ENCODE results near the gene CEP72.
A peak's percentile ranks its signal among the peaks of the same experiment; 100 is the strongest.
"Not testable (repeated sequence)": the region's sequence is repeated elsewhere in the genome, so short reads cannot be mapped to it uniquely, and the experiment has no call there.

Gene CEP72

DNA sequence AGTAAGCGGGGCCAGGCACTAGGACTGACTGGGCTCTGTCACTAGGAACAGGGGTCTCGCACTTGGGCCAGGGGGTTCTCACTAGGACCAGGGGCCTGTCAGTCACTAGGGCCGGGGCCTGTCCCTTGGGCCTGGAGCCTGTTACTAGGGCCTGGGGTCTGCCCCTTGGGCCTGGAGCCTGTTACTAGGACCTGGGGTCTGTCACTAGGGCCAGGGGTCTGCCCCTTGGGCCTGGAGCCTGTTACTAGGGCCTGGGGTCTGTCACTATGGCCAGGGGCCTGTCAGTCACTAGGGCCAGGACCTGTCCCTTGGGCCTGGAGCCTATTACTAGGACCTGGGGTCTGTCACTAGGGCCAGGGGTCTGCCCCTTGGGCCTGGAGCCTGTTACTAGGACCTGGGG is 70.1 kb downstream of the CEP72 start:
- FAIRE-seq; DNase-seq (ENCODE audit: low spot score): not testable (repeated sequence)

DNA sequence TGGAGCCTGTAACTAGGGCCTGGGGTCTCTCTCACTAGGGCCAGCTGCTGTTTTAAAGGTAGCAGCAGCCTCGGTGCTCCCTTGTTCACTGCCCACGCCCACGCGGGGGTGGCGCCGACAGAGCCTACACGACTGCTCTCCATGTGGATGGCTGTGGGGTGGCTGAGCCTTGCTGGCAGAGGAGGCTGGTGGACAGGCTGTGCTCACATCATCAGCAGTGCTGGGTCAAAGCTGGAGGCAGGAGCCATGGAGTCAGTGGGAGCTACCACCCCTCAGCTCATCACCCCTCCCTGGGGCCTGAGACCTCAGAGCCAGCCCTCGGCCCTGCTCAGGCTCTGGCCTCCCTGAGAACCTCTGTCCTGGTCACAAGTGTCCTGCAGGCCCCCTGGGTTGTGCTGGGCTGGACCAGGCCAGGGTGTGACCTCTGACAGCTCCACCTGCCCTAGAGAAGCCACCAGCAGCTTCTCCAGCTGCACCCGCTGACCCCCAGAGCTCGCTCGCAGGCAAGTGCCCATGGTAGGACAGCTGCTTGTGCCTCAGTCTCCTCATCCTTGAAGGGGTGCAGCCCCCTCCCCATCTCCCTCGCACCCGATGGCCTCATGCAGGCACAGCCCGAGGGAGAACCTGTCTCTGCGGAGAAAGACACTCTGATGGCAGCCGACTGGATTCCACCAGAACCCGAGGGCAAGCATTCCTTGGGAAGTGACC is 70.7 kb downstream of the CEP72 start:
- FAIRE-seq; DNase-seq (ENCODE audit: low spot score): not testable (repeated sequence)

DNA sequence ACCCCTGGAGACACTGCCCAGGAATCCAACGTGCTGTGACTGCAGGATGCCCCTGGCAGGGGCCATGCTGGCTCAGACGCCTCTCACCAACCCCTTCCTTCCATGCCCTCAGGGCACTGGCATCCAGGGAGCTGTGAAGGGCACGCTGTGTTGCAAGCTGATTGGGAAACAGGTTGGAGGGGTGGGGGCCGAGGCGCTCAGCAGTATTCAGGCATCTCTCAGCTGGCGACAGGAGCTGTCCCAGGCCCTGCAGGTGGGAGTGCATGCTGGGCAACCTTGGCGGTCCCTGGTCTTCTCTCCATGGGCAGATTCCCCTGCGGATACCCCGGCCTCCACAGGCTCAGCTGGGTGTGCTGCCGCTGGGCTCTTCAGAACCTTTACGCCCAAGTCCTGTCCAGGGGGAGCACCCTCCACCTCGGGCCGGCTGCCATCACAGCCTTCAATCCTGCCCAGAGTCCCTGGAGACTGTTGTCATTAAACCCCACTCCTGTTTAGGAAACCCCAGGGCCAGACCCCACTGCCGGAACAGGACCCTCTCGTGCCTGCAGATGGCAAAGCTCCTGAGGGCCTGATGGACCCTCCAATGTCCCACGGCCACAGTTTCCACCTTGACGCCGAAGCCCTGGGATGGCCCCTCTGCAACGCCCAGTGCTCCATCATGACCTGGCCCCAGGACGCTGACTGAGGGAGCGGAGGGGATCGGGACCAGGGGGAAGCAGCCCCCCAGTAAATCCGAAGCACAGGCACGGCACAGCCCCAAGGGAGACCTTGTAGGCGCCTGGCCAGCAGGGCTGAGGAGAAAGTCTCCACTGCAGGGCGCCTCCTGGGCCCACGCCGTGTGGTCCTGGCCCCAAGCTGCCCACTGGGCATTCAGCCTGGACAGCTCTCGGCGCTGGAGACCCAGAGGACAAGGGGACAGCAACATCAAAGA is 71.7 kb downstream of the CEP72 start:
- DNase-seq (ENCODE audit: low spot score) (no peak), FAIRE-seq (no peak)

DNA sequence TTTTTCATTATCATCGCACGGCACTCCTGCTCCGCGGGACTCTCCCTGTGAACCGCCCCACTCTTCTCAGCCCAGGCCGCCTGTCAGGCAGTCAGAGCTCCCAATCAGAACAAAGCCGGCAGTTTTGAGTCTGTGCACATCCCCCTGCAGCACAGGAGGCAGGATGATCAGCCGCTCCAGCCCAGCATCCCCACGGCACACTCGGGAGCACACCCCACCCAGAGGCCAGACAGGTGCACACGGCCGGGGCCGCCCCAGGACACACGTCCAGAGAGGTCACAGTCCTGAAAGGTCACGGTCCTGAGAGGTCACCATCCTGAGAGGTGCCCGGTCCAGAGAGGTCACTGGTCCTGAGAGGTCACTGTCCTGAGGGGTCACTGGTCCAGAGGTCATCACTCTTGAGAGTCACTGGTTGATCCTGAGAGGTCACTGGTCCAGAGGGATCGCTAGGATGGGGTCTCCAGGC is 72.6 kb downstream of the CEP72 start:
- DNase-seq (ENCODE audit: low spot score): no peak
- no peak for FAIRE-seq

DNA sequence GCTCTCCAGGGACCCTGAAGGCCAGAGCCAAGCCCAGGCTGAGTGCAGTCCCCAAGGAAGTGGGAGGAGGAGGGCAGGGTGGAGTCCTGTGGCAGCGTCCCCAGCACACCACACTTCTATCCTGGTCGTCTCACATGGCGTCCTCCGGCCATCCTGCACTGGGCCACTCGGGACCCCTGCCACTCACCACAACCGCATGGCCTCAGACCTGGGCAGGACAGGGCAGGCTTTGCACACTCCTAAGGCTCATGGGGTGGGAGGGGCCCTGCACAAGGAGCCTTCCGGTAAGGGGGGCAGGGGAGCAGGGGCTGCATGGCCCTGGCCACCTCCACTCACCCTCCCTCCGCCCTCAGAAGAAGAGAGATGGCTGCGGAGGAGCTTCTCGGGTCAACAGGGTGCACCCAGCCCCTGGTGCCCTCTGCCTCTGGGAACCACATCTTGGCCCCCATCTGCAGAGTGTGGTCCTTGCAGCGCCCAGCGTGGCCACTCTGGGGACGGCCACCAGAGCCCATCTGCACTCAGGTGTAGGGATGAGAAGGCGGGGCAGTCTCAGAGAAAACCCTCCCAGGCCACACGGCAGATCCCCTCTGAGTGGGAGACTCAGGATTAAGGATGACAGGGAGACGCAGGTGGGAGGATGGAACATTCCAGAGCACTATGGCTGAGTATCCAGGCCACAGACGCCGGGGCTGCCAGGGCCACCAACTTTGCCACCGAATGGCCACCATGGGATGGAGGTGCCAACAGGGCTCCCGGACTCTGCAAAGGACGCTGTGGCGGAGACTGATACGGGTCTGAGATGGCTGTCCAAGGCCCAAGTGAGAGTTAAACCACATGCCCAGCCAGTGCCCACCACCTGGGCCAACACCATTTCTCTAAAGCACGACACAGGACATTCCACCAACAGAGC is 73.4 kb downstream of the CEP72 start:
- FAIRE-seq: no peak

DNA sequence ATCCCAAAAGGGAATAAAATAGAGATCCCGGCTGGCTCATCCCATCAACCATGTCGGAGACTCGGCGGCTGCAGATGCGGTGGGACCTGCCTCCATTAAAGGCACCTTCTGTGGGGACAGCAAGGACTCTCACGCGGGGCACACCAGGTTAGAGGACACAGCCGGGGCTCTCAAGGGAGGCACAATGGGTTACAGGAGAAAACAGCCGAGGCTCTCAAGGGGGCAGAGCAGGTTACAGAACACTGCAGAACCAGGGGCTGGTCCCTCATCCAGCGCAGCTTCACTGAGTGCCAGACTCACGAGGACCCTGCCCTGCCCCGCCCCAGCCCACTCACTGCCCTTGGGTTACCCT is 74.0 kb downstream of the CEP72 start:
- FAIRE-seq; DNase-seq (ENCODE audit: low spot score): not testable (repeated sequence)

More for the DNA sequence above, 73.4 kb downstream of the CEP72 start:
- DNase-seq (ENCODE audit: low spot score): no peak

DNA sequence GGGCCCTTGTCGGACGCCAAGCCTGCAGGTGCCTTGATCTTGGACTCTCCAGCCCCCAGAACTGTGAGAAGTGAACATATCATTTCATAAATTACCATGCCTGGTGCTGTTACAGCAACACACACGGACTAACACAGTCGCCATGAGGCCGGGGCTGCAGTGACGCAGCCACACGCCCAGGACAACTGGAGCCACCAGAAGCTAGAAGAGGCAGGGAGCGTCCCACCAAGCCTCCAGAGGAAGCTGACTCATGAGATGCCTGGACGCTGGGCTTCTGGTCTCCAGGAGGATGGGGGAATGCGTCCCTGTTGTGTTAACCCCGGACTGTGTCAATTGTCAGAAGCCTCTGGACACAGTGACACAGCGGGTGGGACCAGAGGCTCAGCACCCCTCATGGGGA is 74.8 kb downstream of the CEP72 start:
- DNase-seq (ENCODE audit: low spot score); FAIRE-seq: not testable (repeated sequence)

DNA sequence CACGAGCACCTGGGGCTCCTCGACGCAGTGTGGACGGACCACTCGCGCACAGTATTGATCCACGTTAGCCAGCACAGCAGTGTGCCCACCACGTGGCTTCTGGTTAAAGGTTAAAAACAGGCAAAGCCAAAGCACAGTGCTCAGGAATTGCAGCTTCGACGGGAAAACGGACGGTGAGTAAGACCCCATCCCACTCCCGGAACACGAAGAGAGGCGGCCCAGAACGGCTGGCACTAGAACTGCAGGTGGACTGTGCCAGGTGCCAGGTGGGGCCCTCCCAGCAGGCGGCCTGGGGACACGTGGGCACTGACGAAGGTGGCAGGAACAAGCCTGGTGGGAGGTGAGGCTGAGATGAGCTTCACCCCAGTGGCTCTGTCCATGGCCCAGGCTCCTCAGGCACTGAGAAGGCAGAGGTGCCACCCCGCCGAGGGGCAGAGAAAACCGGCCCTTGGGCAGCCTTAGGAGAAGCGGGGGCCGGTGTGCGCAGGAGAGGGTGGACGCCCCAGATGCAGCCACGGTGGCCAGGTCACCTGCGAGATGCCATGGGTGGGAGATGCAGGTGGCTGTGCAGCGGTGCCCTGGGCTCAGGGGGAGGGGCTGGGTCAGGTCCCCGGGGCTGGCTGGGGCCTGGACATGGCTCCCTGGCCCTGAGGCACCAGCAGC is 76.3 kb downstream of the CEP72 start:
- not testable (repeated sequence) for DNase-seq (ENCODE audit: low spot score); FAIRE-seq

DNA sequence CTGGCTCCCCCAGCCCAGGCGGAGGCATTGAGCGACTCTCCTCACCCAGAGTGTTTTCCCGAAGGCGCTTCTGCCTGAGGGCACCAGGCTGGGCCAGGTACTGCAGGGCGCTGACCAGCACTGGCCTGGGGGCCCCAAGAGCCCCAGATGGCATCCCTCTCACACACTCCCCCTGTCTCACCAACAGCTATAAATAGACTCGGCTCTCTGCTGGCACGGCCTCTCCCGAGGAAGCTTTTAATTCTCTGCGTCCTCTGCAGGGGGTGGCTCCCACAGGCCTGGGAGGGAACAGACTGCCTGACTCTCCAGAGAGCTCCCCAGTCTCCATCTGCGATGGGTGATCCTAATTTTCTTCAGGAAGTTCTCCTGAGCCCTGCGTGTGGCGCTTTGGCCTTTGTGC is 78.2 kb downstream of the CEP72 start:
- not testable (repeated sequence) for FAIRE-seq; DNase-seq (ENCODE audit: low spot score)

DNA sequence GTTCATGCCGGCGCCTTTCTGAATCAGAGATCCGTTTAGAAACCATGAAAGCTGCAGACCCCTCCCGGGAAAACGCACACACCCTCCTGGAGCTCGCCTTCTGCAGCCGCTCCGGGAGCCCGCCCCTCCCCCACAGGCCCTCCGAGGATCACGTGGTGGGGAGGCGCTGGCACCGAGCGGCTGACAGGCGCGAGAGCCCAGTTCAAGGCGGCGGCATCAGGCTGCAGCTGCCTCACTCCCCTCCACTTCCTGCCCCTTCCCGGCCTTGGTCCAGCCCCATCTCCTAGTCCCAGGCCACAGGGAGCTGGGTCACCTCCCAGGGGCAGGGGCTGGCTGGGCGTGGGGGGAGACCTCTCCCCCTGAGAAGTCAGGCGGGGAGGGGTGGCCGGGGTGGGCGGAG is 78.9 kb downstream of the CEP72 start:
- FAIRE-seq; DNase-seq (ENCODE audit: low spot score): not testable (repeated sequence)

DNA sequence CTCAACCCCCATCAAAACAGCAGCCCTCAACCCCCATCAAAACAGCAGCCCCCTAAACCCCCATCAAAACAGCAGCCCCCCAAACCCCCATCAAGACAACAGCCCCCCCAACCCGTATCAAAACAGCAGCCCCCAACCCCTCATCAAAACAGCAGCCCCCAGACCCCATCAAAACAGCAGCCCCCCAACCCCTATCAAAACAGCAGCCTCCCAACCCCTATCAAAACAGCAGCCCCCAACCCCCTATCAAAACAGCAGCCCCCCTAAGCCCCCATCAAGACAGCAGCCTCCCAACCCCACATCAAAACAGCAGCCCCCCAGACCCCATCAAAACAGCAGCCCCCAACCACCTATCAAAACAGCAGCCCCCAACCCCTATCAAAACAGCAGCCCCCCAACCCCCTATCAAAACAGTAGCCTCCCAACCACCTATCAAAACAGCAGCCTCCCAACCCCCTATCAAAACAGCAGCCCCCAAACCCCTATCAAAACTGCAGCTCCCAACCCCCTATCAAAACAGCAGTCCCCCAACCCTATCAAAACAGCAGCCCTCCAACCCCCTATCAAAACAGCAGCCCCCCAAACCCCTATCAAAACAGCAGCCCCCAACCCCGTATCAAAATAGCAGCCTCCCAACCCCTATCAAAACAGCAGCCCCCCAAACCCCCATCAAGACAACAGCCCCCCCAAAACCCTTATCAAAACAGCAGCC is 79.8 kb downstream of the CEP72 start:
- FAIRE-seq: no peak
- DNase-seq (ENCODE audit: low spot score): no peak

DNA sequence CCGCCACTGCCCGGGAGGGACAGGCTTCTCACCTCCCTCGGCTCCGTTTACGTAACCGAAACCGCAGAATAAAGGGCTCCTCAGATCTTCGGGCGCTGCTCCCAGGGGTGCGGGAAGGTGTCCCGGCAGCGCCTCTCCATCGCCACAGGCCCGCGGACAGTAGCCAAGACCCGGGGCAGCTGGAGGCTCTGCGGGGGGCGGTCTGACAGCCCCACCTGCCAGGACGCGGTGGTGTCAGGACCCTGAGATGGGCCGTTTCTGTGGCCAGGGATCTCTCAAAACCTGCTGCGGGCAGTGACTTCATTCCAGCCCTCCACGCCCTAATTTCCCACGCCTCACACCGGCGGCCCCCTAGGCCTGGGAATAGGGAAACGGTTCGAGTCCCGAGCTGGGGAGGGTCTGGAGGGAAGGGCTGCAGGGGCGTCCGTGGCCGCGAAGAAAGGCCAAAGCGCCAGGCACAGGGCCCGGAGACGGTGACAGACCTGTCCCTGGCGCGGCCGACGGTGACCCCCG is 80.4 kb downstream of the CEP72 start:
- not testable (repeated sequence) for DNase-seq (ENCODE audit: low spot score); FAIRE-seq

DNA sequence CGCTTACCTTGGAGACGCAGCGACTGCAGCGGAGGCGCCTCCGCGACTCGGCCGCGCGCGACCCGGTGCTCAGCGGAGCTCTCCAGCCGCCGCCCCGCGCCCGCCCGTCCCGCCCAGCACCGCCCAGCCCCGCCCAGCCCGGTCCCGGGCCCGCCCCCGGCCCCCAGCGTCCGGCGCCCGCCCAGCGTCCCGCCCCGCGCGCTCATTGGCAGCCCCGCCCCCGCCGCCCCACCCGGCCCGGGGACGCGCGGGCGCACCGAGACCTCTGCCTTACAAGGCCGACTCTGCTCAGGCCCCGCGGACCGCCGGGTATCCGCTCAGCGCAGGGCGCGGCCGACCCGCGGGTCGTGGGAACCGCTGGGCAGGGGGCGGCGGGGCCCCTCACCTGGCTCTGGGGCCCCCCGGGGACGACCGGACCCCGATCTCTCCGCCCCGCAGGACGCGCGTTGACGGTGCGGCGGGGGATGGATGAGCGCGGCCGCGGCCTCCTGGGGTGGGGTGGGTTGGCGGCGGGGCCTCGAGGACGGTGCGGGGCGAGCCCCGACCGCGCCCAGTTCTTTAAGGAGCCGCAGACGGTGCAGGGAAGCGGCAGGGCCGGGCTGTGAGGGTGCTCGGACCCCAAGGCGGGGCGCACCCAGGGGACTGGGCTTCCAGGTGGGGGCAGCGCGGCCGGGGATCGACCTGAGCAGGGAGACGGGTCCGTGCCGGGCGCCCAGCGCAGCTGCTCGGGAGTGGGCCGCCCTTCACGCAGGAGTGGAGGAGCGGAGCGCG is 81.3 kb downstream of the CEP72 start, which contains the start of gene TPPP:
TSS of gene TPPP (minus strand) at position 82 of the 771 bp plus-strand sequence. CDS start 15,292 bp downstream, outside the sequence.
- peak; percentile 58 for DNase-seq (ENCODE audit: low spot score)
- FAIRE-seq: not testable (repeated sequence)

DNA sequence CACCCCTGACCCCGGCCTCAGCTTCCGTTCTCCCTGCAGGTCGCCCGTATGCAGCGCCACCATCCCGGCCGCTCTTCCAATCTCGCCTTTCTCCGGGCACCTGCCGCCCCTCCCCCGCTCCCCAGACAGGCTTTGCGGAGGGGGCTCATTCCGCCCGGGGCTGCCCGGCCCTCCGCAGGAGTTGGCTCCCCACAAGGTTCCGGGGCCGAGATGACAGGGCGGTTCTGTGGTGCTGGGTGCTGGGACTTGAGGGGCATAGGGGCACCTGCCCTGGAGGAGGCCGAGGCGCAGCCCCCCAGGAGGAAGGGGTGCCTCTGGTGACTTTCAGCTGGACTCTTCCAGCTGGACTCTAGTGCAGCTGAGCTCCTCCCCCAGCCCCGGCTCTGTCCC is 81.9 kb downstream of the CEP72 start:
- FAIRE-seq; DNase-seq (ENCODE audit: low spot score): not testable (repeated sequence)

DNA sequence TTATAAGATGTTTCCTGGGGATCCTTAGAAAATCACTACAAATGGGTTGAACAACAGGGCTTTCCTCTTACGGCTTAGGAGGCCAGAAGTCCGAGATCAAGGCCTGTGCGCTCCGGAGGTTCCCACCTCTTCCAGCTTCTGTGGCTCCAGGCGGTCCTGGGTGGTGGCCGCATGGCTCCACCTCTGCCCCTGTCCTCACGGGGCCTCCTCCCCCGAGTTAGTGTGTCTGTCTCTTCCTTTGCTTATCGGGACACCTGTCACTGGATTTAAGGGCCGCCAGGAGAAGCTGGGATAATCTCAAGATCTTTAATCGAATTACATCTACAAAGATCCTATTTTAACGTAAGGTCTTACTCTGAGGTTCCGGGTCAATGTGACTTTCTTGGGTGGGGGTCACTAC is 83.3 kb downstream of the CEP72 start:
- not testable (repeated sequence) for DNase-seq (ENCODE audit: low spot score); FAIRE-seq

DNA sequence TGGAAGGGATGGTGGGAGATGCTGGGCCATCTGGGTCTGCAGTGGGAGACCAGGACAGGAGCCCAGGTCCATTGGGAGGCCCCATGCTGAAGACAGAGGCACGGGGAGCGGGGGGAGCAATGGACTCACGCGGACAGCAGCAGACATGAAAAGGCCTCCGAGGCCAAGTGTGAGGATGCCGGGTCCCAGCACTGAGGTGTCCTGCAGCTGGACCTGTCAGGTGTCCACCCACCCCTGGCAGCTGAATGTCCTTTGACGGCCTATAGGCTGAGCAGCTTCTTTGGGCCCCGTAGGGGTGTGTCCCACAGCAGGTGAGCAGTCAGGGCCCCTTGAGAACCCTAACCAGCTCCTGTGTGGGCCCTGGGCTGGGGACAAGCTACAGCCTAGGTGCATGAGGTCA is 84.1 kb downstream of the CEP72 start:
- FAIRE-seq; DNase-seq (ENCODE audit: low spot score): not testable (repeated sequence)

DNA sequence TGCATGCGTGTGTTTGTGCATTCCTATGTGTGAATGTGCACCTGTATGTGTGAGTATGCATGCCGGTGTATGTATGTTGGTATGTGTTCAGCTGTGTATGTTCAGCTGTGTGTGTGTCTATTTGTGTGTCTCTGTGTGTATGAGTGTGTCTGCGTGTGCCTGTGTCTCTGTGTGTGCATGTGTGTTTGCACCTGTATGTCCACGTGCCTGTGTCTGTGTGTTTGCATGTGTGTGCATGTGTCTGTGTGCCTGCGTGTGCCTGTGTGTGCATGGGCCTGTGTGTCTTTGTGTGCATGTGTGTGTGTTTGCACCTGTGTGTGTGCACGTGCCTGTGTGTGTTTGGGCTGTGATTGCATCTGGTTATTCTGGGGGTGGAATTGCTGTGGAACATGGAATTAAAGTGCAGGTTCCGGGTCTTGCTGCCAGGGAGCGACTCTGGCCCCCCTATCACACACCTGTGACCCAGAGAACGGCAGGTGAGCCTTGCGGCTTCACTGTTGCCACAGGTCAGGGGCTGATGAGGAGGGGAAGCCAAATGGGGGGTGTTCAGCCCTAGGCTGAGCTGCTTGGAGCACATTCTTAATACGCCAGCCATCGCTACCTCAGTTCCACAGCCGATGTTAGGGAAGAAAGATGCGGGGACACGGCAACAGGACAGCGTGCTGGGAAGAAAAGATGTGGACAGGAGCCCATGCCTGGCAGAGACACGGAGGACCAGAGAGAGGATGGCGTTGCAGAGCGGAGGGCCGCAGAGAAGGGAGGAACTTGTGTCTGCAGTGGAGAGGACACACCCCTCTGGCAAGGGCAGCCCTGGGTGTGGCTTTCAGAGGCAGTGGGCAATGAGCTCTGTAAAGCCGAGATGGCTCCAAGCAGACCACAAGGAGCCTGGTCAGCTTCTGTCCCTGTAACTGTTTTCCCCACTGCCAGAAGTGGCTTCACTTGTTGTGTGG is 84.9 kb downstream of the CEP72 start:
- FAIRE-seq; DNase-seq (ENCODE audit: low spot score): not testable (repeated sequence)

All from RCC 7860 (cell line).